GM12878 (cell line): Measurements from ENCODE around the gene PAK3. TPM values are rescaled to one million over a fixed set of nuclear protein-coding genes. Genes with fewer than 3 reads are reported as not detected.

Experiments used
- ATAC-seq: fragments of 200-7000 bp; cut with Tn5 transposase; 3 replicates; pipeline ENCODE4 v1.9.1; 2020; ENCODE audit warnings: mild to moderate bottlenecking, moderate library complexity
- BruUV-seq: library from RNA; stranded (reverse); fragments of 400-500 nt; replicated peaks from 2 replicates; lab custom pipeline; 2021; lab: Mats Ljungman, UMichigan
- CTCF ChIA-PET: fragments of 300-600 bp; sonication (Branson Sonifier 250); formaldehyde crosslinking; extraction: SDS; loops from one replicate; lab custom pipeline; 2021; ENCODE audit warnings: inconsistent platforms; lab: Yijun Ruan, JAX
- POLR2A ChIA-PET: fragments of 350-600 bp; formaldehyde crosslinking; extraction: SDS; loops from one replicate; lab custom pipeline; 2021; ENCODE audit warnings: inconsistent platforms; lab: Charles Lee
- RAD21 ChIA-PET: fragments of 300-600 bp; sonication (Branson Sonifier 250); formaldehyde crosslinking; loops from one replicate; lab custom pipeline; 2023; ENCODE audit warnings: antibody characterized with exemption; ENCODE audit not compliant: unreplicated experiment; lab: Charles Lee
- SMC1A ChIA-PET: fragments of 300-600 bp; sonication (Branson Sonifier 250); formaldehyde crosslinking; loops from one replicate; lab custom pipeline; 2023; ENCODE audit not compliant: unreplicated experiment, uncharacterized antibody; lab: Charles Lee
- DNase-seq: peaks from one replicate; pipeline ENCODE4 v3.0.0-alpha.2; 2011; ENCODE audit warnings: low read depth, low spot score
- FAIRE-seq: peaks from 3 replicates; lab custom pipeline; 2011; peaks lifted over from hg19 to GRCh38; lab: Jason Lieb, UNC
- H2AFZ ChIP-seq: 2 replicates; pipeline ENCODE4 v1.6.0; 2011; ENCODE audit warnings: low read depth, low read length, control low read depth; ENCODE audit not compliant: control insufficient read depth
- H3K27ac ChIP-seq: 2 replicates; pipeline ENCODE4 v1.5.1; 2011; ENCODE audit warnings: control low read depth; ENCODE audit not compliant: control insufficient read depth, insufficient read depth
- H3K27me3 ChIP-seq, 2 experiments: replicated peaks in 1 of 2; 2 replicates each; pipeline versions ENCODE4 v1.6.0 to v1.6.1; 2011; ENCODE audit warnings: low read length in 1 of 2; ENCODE audit not compliant: control insufficient read depth in 2 of 2, insufficient read depth in 2 of 2
- H3K36me3 ChIP-seq, 2 experiments: 2 replicates each; pipeline ENCODE4 v1.5.1; 2011; ENCODE audit warnings: low read length in 1 of 2; ENCODE audit not compliant: control insufficient read depth in 2 of 2, insufficient read depth in 2 of 2
- H3K4me1 ChIP-seq: 2 replicates; pipeline ENCODE4 v1.6.1; 2011; ENCODE audit warnings: mild to moderate bottlenecking, low read length, moderate library complexity, mixed read lengths; ENCODE audit not compliant: control insufficient read depth, insufficient read depth
- H3K4me2 ChIP-seq: 2 replicates; pipeline ENCODE4 v1.6.0; 2011; ENCODE audit warnings: control low read depth; ENCODE audit not compliant: control insufficient read depth, insufficient read depth
- H3K4me3 ChIP-seq: fragments of 200-600 bp; sonication (generic); 2 replicates; pipeline ENCODE4 v1.5.1; 2016
- H3K79me2 ChIP-seq: 2 replicates; pipeline ENCODE4 v1.6.0; 2011; ENCODE audit warnings: low read length; ENCODE audit not compliant: control insufficient read depth, insufficient read depth
- H3K9ac ChIP-seq: 2 replicates; pipeline ENCODE4 v1.8.0; 2011; ENCODE audit warnings: low read length, control low read depth, mixed read lengths; ENCODE audit not compliant: control insufficient read depth, insufficient read depth
- H3K9me3 ChIP-seq: replicated peaks from 3 replicates; pipeline ENCODE4 v1.5.1; 2011; ENCODE audit warnings: mild to moderate bottlenecking, low read length; ENCODE audit not compliant: control insufficient read depth, insufficient read depth
- H4K20me1 ChIP-seq: 2 replicates; pipeline ENCODE4 v1.6.0; 2011; ENCODE audit not compliant: control insufficient read depth, insufficient read depth
- ASH2L ChIP-seq: fragments of 300-600, 200-600 bp; sonication (generic); IDR thresholded peaks from 2 replicates; pipeline ENCODE4 v1.6.1; 2017; ENCODE audit warnings: low read depth, mild to moderate bottlenecking, borderline replicate concordance
- ATF7 ChIP-seq: fragments of 450-650 bp; IDR thresholded peaks from 2 replicates; pipeline ENCODE4 v1.6.1; 2016; ENCODE audit warnings: low read depth, mild to moderate bottlenecking
- CHD4 ChIP-seq: fragments of 200-600 bp; sonication (generic); IDR thresholded peaks from 2 replicates; pipeline ENCODE4 v1.6.1; 2016; ENCODE audit warnings: mild to moderate bottlenecking
- DPF2 ChIP-seq: fragments of 450-650 bp; IDR thresholded peaks from 2 replicates; pipeline ENCODE4 v1.6.1; 2017; ENCODE audit warnings: mild to moderate bottlenecking
- RELA ChIP-seq: fragments of 450-650 bp; IDR thresholded peaks from 2 replicates; pipeline ENCODE4 v1.8.0; 2014; ENCODE audit warnings: borderline replicate concordance; ENCODE audit not compliant: partially characterized antibody
- SIX5 ChIP-seq: IDR thresholded peaks from 2 replicates; pipeline ENCODE4 v1.6.1; 2011; ENCODE audit warnings: mild to moderate bottlenecking, low read depth, low read length, moderate library complexity; ENCODE audit not compliant: severe bottlenecking
- in situ Hi-C: fragments of 300-500 bp; cut with MboI; formaldehyde crosslinking; loops from 9 replicates; pipeline ENCODE4 v1.14.3; 2018; ENCODE audit warnings: mixed read lengths
- intact Hi-C: fragments of 100-400 bp; cut with micrococcal nuclease; formaldehyde crosslinking; loops from one replicate; pipeline ENCODE4 v1.14.2; 2022; ENCODE audit not compliant: unreplicated experiment
- polyA plus RNA-seq, 11 experiments: library from polyadenylated mRNA; depleted of rRNA in 4 of 11; unstranded in 6 of 11; stranded (reverse) in 5 of 11; fragments of >200 nt; fragmentation: Nextera tagmentation in 4 of 11; fragmentation: Illumina TruSeq in 1 of 11; extraction: Ambion mirVana in 4 of 11; extraction: Trizol in 1 of 11; gene quantifications; 1 replicate in 1 of 11; 2 replicates in 10 of 11; pipeline versions ENCODE4 v1.2.1 to v1.2.3, GENCODE V29; 2011 to 2016; ENCODE audit warnings: inconsistent platforms in 2 of 11, missing spikeins in 2 of 11, low read depth in 1 of 11
- total RNA-seq, 4 experiments: library from RNA; depleted of rRNA in 3 of 4; stranded (reverse); fragments of >200 nt in 3 of 4; fragmentation: Illumina TruSeq in 1 of 4; extraction: Trizol in 1 of 4; gene quantifications; 2 replicates each; pipeline versions ENCODE4 v1.2.1 to v1.2.3, GENCODE V29; 2013 to 2021
- TF ChIP-seq, protein P1 (sequence below): fragments of 450-650 bp; formaldehyde crosslinking; IDR thresholded peaks from 2 replicates; pipeline ENCODE4 v1.5.0; 2022; ENCODE audit warnings: mild to moderate bottlenecking, missing genetic modification characterization
- TF ChIP-seq, protein P2 (sequence below): fragments of 450-650 bp; IDR thresholded peaks from 2 replicates; pipeline ENCODE4 v1.6.1; 2017; ENCODE audit warnings: antibody characterized with exemption, mild to moderate bottlenecking, moderate library complexity

The PAK3 gene
- total and polyA plus RNA-seq, 10 of the 15 experiments (the other 5 are each of a cell fraction or from before 2014, with no cell fraction given) = 0.02 to 0.10 (median 0.04) TPM; not detected in 6

GRCh38 chrX:111127038-111127437 is 31.0 kb downstream of the PAK3 start:
- no peaks in the 10 kb centered on the region for H3K79me2 ChIP-seq
- H3K4me1 ChIP-seq = no peaks in the 10 kb centered on the region
- intact Hi-C loops = no loop called here
- H3K27ac ChIP-seq = no peak overlapping the region
- no peaks in the 10 kb centered on the region for H3K36me3 ChIP-seq
- RAD21 ChIA-PET = no interaction called here
- POLR2A ChIA-PET = no interaction called here
- FAIRE-seq = no peak
- no peak overlapping the region for H3K4me2 ChIP-seq
- in situ Hi-C loops = no loop called here
- no peak for DNase-seq
- no TSS peak for BruUV-seq
- TF ChIP-seq CHD4 (no peak), ATF7 (peak; percentile 34; the same call in 1 of the 2 replicates), DPF2 (no peak), ASH2L (no peak), RELA (no peak), SIX5 (no peak)
- TF ChIP-seq, protein P1, sequence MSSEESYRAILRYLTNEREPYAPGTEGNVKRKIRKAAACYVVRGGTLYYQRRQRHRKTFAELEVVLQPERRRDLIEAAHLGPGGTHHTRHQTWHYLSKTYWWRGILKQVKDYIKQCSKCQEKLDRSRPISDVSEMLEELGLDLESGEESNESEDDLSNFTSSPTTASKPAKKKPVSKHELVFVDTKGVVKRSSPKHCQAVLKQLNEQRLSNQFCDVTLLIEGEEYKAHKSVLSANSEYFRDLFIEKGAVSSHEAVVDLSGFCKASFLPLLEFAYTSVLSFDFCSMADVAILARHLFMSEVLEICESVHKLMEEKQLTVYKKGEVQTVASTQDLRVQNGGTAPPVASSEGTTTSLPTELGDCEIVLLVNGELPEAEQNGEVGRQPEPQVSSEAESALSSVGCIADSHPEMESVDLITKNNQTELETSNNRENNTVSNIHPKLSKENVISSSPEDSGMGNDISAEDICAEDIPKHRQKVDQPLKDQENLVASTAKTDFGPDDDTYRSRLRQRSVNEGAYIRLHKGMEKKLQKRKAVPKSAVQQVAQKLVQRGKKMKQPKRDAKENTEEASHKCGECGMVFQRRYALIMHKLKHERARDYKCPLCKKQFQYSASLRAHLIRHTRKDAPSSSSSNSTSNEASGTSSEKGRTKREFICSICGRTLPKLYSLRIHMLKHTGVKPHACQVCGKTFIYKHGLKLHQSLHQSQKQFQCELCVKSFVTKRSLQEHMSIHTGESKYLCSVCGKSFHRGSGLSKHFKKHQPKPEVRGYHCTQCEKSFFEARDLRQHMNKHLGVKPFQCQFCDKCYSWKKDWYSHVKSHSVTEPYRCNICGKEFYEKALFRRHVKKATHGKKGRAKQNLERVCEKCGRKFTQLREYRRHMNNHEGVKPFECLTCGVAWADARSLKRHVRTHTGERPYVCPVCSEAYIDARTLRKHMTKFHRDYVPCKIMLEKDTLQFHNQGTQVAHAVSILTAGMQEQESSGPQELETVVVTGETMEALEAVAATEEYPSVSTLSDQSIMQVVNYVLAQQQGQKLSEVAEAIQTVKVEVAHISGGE (CRISPR knock-in tag) = no peak
- TF ChIP-seq, protein P2, sequence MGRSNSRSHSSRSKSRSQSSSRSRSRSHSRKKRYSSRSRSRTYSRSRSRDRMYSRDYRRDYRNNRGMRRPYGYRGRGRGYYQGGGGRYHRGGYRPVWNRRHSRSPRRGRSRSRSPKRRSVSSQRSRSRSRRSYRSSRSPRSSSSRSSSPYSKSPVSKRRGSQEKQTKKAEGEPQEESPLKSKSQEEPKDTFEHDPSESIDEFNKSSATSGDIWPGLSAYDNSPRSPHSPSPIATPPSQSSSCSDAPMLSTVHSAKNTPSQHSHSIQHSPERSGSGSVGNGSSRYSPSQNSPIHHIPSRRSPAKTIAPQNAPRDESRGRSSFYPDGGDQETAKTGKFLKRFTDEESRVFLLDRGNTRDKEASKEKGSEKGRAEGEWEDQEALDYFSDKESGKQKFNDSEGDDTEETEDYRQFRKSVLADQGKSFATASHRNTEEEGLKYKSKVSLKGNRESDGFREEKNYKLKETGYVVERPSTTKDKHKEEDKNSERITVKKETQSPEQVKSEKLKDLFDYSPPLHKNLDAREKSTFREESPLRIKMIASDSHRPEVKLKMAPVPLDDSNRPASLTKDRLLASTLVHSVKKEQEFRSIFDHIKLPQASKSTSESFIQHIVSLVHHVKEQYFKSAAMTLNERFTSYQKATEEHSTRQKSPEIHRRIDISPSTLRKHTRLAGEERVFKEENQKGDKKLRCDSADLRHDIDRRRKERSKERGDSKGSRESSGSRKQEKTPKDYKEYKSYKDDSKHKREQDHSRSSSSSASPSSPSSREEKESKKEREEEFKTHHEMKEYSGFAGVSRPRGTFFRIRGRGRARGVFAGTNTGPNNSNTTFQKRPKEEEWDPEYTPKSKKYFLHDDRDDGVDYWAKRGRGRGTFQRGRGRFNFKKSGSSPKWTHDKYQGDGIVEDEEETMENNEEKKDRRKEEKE = no peak
- TF ChIP-seq, all 136 proteins: peak for 1
- Histone ChIP-seq H3K9ac (no peak overlapping the region), H3K4me3 (no peak overlapping the region), H3K27me3 (no peaks in the 10 kb centered on the region), H3K9me3 (no peaks in the 10 kb centered on the region), H4K20me1 (no peaks in the 10 kb centered on the region), H2AFZ (no peak overlapping the region)
- CTCF ChIA-PET = no interaction called here
- ATAC-seq = no peak
- SMC1A ChIA-PET = no interaction called here
